ENCODE results near the gene C2CD3.
"Not testable (repeated sequence)": the region's sequence is repeated elsewhere in the genome, so short reads cannot be mapped to it uniquely, and the experiment has no call there.

GRCh38 chr11:74065534-74065933, 105.3 kb downstream of the C2CD3 start:
- TF ChIP-seq CTCF (IDR thresholded peaks at IDR 0.05; ENCODE audit: insufficient read depth, low read length); REST (IDR thresholded peaks at IDR 0.05; ENCODE audit: insufficient replicate concordance, low read depth); POLR2AphosphoS5 (IDR thresholded peaks at IDR 0.05; ENCODE audit: low read depth); GABPA (IDR thresholded peaks at IDR 0.05; ENCODE audit: low read depth): not testable (repeated sequence)

Data from HL-60 (cell line).